Measurements from ENCODE around the gene MAMSTR.

Gene MAMSTR

GRCh38 chr19:48745208-48745995 is 25.9 kb upstream of the MAMSTR start:
- Histone ChIP-seq H2BK120ac (ENCODE audit: low read depth, low read length) (no peak overlapping the region), H3K27ac (replicated peaks; ENCODE audit: low read length) (peak overlapping the region; percentile 30), H3K14ac (ENCODE audit: low read length) (no peak overlapping the region), H3K23ac (ENCODE audit: low read depth, low read length, poor library complexity) (no peak overlapping the region), H3K36me3 (replicated peaks in 1 of 2; ENCODE audit: control insufficient read depth in 2 of 2, insufficient read depth in 2 of 2, low read length in 2 of 2) (no peaks in the 10 kb centered on the region), H2AFZ (ENCODE audit: low read length) (peak overlapping the region; percentile 19), H3K4me1 (ENCODE audit: control insufficient read depth in 2 of 2, insufficient read depth in 1 of 2, low read depth in 1 of 2, low read length in 2 of 2) (peaks cover 0 to 3% of the 10 kb centered on the region in 2 donors), H2BK5ac (ENCODE audit: low read length) (no peak overlapping the region), H3K18ac (ENCODE audit: low read length) (no peak overlapping the region), H2AK5ac (ENCODE audit: low read depth, low read length) (peak overlapping the region; percentile 8), H2BK15ac (ENCODE audit: low read length) (peak overlapping the region; percentile 40), H4K91ac (ENCODE audit: low read depth, low read length, poor library complexity) (no peak overlapping the region), H3K4me3 (ENCODE audit: low read length in 2 of 2) (peak overlapping the region in 1 of 2 donors; percentile 14), H3K4ac (ENCODE audit: low read length) (no peak overlapping the region), H3K4me2 (ENCODE audit: insufficient read depth, low read length, poor library complexity, severe bottlenecking) (no peak overlapping the region), H3K9ac (ENCODE audit: low read depth, low read length, poor library complexity) (no peak overlapping the region), H3K79me1 (ENCODE audit: low read depth, low read length) (no peaks in the 10 kb centered on the region), H4K8ac (ENCODE audit: low read depth, low read length) (no peak overlapping the region), H3K27me3 (ENCODE audit: control insufficient read depth in 3 of 3, insufficient read depth in 3 of 3, low read depth in 1 of 3, low read length in 3 of 3) (peaks cover 0 to 36% (median 10%) of the 10 kb centered on the region in 3 experiments), H3K9me3 (replicated peaks in 1 of 2; ENCODE audit: control insufficient read depth in 2 of 2, insufficient read depth in 1 of 2, low read depth in 1 of 2, low read length in 2 of 2) (peaks cover 4 to 6% of the 10 kb centered on the region in 2 donors), H2BK12ac (ENCODE audit: low read length) (no peak overlapping the region)
- DNase-seq (ENCODE audit: low spot score): no peak
- no CpG with 5 or more reads among the region's 33 CpGs for WGBS, 2 donors (ENCODE audit: extremely low coverage in 2 of 2, insufficient read length in 2 of 2, insufficient replicate concordance in 1 of 2)

- H2BK12ac ChIP-seq (ENCODE audit: low read length): peak overlapping the region; percentile 4
- H3K4me2 ChIP-seq (ENCODE audit: insufficient read depth, low read length, poor library complexity, severe bottlenecking): no peak overlapping the region
- H3K36me3 ChIP-seq (replicated peaks in 1 of 2; ENCODE audit: control insufficient read depth in 2 of 2, insufficient read depth in 2 of 2, low read length in 2 of 2): no peaks in the 10 kb centered on the region
- no peak overlapping the region for H3K23ac ChIP-seq (ENCODE audit: low read depth, low read length, poor library complexity)
- no peak overlapping the region for H3K9ac ChIP-seq (ENCODE audit: low read depth, low read length, poor library complexity)
- no peak overlapping the region for H2BK15ac ChIP-seq (ENCODE audit: low read length)
- no CpG with 5 or more reads among the region's 11 CpGs for WGBS, 2 donors (ENCODE audit: extremely low coverage in 2 of 2, insufficient read length in 2 of 2, insufficient replicate concordance in 1 of 2)
- H2BK5ac ChIP-seq (ENCODE audit: low read length): no peak overlapping the region
- no peak overlapping the region for H3K27ac ChIP-seq (replicated peaks; ENCODE audit: low read length)
- no peak for DNase-seq (ENCODE audit: low spot score)
- H3K4me3 ChIP-seq (ENCODE audit: low read length in 2 of 2): no peak overlapping the region
- H3K79me1 ChIP-seq (ENCODE audit: low read depth, low read length): no peaks in the 10 kb centered on the region
- peaks cover 3 to 8% of the 10 kb centered on the region in 2 donors for H3K4me1 ChIP-seq (ENCODE audit: control insufficient read depth in 2 of 2, insufficient read depth in 1 of 2, low read depth in 1 of 2, low read length in 2 of 2)
- no peak overlapping the region for H3K18ac ChIP-seq (ENCODE audit: low read length)
- H4K91ac ChIP-seq (ENCODE audit: low read depth, low read length, poor library complexity): no peak overlapping the region
- no peak overlapping the region for H3K14ac ChIP-seq (ENCODE audit: low read length)
- peaks cover 3 to 4% of the 10 kb centered on the region in 2 donors for H3K9me3 ChIP-seq (replicated peaks in 1 of 2; ENCODE audit: control insufficient read depth in 2 of 2, insufficient read depth in 1 of 2, low read depth in 1 of 2, low read length in 2 of 2)
- peak overlapping the region; percentile 10 for H2AK5ac ChIP-seq (ENCODE audit: low read depth, low read length)
- H2AFZ ChIP-seq (ENCODE audit: low read length): no peak overlapping the region
- no peak overlapping the region for H4K8ac ChIP-seq (ENCODE audit: low read depth, low read length)
- peaks cover 9 to 32% (median 25%) of the 10 kb centered on the region in 3 experiments for H3K27me3 ChIP-seq (ENCODE audit: control insufficient read depth in 3 of 3, insufficient read depth in 3 of 3, low read depth in 1 of 3, low read length in 3 of 3)
- peak overlapping the region; percentile 8 for H3K4ac ChIP-seq (ENCODE audit: low read length)
- no peak overlapping the region for H2BK120ac ChIP-seq (ENCODE audit: low read depth, low read length)
Observed at GRCh38 chr19:48742096-48742495, 22.6 kb upstream of the MAMSTR start.

GRCh38 chr19:48741129-48741999 is 21.8 kb upstream of the MAMSTR start:
- Histone ChIP-seq H3K79me1 (ENCODE audit: low read depth, low read length) (no peaks in the 10 kb centered on the region), H2BK120ac (ENCODE audit: low read depth, low read length) (no peak overlapping the region), H3K27ac (replicated peaks; ENCODE audit: low read length) (no peak overlapping the region), H2BK15ac (ENCODE audit: low read length) (no peak overlapping the region), H2AFZ (ENCODE audit: low read length) (no peak overlapping the region), H3K4me3 (ENCODE audit: low read length in 2 of 2) (no peak overlapping the region), H3K4me2 (ENCODE audit: insufficient read depth, low read length, poor library complexity, severe bottlenecking) (no peak overlapping the region), H2AK5ac (ENCODE audit: low read depth, low read length) (peak overlapping the region; percentile 10), H3K9me3 (replicated peaks in 1 of 2; ENCODE audit: control insufficient read depth in 2 of 2, insufficient read depth in 1 of 2, low read depth in 1 of 2, low read length in 2 of 2) (peaks cover 2 to 4% of the 10 kb centered on the region in 2 donors), H4K8ac (ENCODE audit: low read depth, low read length) (peak overlapping the region; percentile 70), H3K4me1 (ENCODE audit: control insufficient read depth in 2 of 2, insufficient read depth in 1 of 2, low read depth in 1 of 2, low read length in 2 of 2) (peaks cover 3 to 8% of the 10 kb centered on the region in 2 donors), H4K91ac (ENCODE audit: low read depth, low read length, poor library complexity) (no peak overlapping the region), H2BK12ac (ENCODE audit: low read length) (peak overlapping the region; percentile 4), H3K18ac (ENCODE audit: low read length) (peak overlapping the region; percentile 31), H3K27me3 (ENCODE audit: control insufficient read depth in 3 of 3, insufficient read depth in 3 of 3, low read depth in 1 of 3, low read length in 3 of 3) (peaks cover 9 to 32% (median 25%) of the 10 kb centered on the region in 3 experiments), H3K14ac (ENCODE audit: low read length) (no peak overlapping the region), H3K9ac (ENCODE audit: low read depth, low read length, poor library complexity) (no peak overlapping the region), H3K4ac (ENCODE audit: low read length) (no peak overlapping the region), H2BK5ac (ENCODE audit: low read length) (peak overlapping the region; percentile 33), H3K36me3 (replicated peaks in 1 of 2; ENCODE audit: control insufficient read depth in 2 of 2, insufficient read depth in 2 of 2, low read length in 2 of 2) (no peaks in the 10 kb centered on the region), H3K23ac (ENCODE audit: low read depth, low read length, poor library complexity) (no peak overlapping the region)
- DNase-seq (ENCODE audit: low spot score): no peak
- no CpG with 5 or more reads among the region's 35 CpGs for WGBS, 2 donors (ENCODE audit: extremely low coverage in 2 of 2, insufficient read length in 2 of 2, insufficient replicate concordance in 1 of 2)
